ENCODE data around the gene CGNL1.

CGNL1 gene

DNA sequence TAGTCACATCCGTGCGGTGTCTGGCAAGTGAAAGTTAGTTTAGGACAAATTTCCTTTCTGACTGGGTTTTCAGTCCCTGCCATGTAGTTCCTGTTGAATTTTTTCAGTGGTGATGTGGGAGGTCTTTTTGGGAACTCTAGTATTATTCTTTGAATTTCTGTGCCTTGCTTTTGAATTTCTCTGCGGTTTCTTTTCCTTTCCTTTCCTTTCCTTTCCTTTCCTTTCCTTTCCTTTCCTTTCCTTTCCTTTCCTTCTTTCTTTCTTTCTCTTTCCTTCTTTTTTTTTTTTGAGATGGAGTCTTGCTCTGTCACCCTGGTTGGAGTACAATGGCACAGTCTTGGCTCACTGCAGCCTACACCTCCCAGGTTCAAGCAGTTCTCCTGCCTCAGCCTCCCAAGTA, 88.2 kb downstream of the CGNL1 start:
- no peak for TF ChIP-seq CEBPB (IDR thresholded peaks at IDR 0.05)
- TF ChIP-seq NFIC (IDR thresholded peaks at IDR 0.05) = no peak
- TF ChIP-seq, protein P1, sequence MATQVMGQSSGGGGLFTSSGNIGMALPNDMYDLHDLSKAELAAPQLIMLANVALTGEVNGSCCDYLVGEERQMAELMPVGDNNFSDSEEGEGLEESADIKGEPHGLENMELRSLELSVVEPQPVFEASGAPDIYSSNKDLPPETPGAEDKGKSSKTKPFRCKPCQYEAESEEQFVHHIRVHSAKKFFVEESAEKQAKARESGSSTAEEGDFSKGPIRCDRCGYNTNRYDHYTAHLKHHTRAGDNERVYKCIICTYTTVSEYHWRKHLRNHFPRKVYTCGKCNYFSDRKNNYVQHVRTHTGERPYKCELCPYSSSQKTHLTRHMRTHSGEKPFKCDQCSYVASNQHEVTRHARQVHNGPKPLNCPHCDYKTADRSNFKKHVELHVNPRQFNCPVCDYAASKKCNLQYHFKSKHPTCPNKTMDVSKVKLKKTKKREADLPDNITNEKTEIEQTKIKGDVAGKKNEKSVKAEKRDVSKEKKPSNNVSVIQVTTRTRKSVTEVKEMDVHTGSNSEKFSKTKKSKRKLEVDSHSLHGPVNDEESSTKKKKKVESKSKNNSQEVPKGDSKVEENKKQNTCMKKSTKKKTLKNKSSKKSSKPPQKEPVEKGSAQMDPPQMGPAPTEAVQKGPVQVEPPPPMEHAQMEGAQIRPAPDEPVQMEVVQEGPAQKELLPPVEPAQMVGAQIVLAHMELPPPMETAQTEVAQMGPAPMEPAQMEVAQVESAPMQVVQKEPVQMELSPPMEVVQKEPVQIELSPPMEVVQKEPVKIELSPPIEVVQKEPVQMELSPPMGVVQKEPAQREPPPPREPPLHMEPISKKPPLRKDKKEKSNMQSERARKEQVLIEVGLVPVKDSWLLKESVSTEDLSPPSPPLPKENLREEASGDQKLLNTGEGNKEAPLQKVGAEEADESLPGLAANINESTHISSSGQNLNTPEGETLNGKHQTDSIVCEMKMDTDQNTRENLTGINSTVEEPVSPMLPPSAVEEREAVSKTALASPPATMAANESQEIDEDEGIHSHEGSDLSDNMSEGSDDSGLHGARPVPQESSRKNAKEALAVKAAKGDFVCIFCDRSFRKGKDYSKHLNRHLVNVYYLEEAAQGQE (IDR thresholded peaks at IDR 0.05; ENCODE audit: low read depth) = no peak
- no peak for TF ChIP-seq TEAD4 (IDR thresholded peaks at IDR 0.05)
- no peak for TF ChIP-seq ZBTB7A (IDR thresholded peaks at IDR 0.05; ENCODE audit: low read depth)
- TF ChIP-seq, protein P2, sequence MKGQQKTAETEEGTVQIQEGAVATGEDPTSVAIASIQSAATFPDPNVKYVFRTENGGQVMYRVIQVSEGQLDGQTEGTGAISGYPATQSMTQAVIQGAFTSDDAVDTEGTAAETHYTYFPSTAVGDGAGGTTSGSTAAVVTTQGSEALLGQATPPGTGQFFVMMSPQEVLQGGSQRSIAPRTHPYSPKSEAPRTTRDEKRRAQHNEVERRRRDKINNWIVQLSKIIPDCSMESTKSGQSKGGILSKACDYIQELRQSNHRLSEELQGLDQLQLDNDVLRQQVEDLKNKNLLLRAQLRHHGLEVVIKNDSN (IDR thresholded peaks at IDR 0.05) = no peak
- TF ChIP-seq EP300 (IDR thresholded peaks at IDR 0.05; ENCODE audit: borderline replicate concordance) = no peak
- TF ChIP-seq TCF12 (IDR thresholded peaks at IDR 0.05; ENCODE audit: low read depth) = no peak
- no peak for TF ChIP-seq CREB1 (IDR thresholded peaks at IDR 0.05; ENCODE audit: low read depth)
- TF ChIP-seq, protein P3, sequence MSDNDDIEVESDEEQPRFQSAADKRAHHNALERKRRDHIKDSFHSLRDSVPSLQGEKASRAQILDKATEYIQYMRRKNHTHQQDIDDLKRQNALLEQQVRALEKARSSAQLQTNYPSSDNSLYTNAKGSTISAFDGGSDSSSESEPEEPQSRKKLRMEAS (IDR thresholded peaks at IDR 0.05) = no peak
- TF ChIP-seq TAF1 (IDR thresholded peaks at IDR 0.05; ENCODE audit: low read depth) = no peak
- no peak for TF ChIP-seq EGR1 (IDR thresholded peaks at IDR 0.05)
- no peak for TF ChIP-seq YY1 (IDR thresholded peaks at IDR 0.05; ENCODE audit: low read depth)
- TF ChIP-seq FOXM1 (IDR thresholded peaks at IDR 0.05; ENCODE audit: borderline replicate concordance, low read depth) = no peak
- TF ChIP-seq RAD21 (IDR thresholded peaks at IDR 0.05; ENCODE audit: low read depth) = no peak

DNA sequence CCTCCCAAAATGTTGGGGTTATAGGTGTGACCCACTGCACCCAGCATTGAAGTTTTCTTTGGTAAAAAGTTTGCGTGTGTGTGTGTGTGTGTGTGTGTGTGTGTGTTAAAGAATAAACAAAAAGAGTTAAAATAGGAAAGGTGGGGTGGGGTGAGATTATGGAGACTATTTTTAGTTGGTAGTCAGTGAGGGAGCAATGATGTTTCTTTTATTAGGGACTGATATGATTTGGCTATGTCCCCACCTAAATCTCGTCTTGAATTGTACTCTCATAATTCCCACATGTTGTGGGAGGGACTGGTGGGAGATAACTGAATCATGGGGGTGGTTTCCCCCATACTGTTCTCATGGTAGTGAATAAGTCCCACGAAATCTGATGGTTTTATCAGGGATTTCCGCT, 92.2 kb downstream of the CGNL1 start:
- no peak for TF ChIP-seq RAD21 (IDR thresholded peaks at IDR 0.05; ENCODE audit: low read depth)
- TF ChIP-seq CREB1 (IDR thresholded peaks at IDR 0.05; ENCODE audit: low read depth) = no peak
- TF ChIP-seq YY1 (IDR thresholded peaks at IDR 0.05; ENCODE audit: low read depth) = no peak
- TF ChIP-seq, protein P1 (IDR thresholded peaks at IDR 0.05; ENCODE audit: low read depth) = no peak
- no peak for TF ChIP-seq EGR1 (IDR thresholded peaks at IDR 0.05)
- no peak for TF ChIP-seq TEAD4 (IDR thresholded peaks at IDR 0.05)
- TF ChIP-seq TCF12 (IDR thresholded peaks at IDR 0.05; ENCODE audit: low read depth) = no peak

DNA sequence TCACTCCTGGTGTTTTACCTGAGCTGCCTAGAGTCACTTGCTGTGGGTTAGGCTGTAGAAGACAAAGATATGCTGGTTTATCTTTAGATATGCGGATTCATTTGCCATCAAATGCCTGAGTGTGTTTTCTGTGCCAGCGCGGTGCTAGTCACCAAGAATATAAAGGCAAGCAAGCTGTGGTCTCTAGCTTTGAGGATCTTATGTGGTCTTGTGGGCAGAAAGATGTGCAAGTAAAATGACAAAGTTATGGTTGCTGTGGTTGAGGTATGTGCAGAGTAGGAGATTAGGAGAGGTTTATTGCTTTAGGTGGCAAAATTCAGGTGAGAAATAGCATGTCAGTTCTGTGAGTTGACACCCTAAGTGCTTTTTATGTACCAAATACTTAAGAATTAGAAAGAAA, 94.2 kb downstream of the CGNL1 start:
- TF ChIP-seq YY1 (IDR thresholded peaks at IDR 0.05; ENCODE audit: low read depth) = no peak
- TF ChIP-seq CEBPB (IDR thresholded peaks at IDR 0.05) = no peak
- TF ChIP-seq, protein P1 (IDR thresholded peaks at IDR 0.05; ENCODE audit: low read depth) = no peak
- TF ChIP-seq, protein P3 (IDR thresholded peaks at IDR 0.05) = no peak
- no peak for TF ChIP-seq ZBTB7A (IDR thresholded peaks at IDR 0.05; ENCODE audit: low read depth)
- no peak for TF ChIP-seq EGR1 (IDR thresholded peaks at IDR 0.05)
- no peak for TF ChIP-seq TAF1 (IDR thresholded peaks at IDR 0.05; ENCODE audit: low read depth)
- TF ChIP-seq TCF12 (IDR thresholded peaks at IDR 0.05; ENCODE audit: low read depth) = no peak
- no peak for TF ChIP-seq FOXM1 (IDR thresholded peaks at IDR 0.05; ENCODE audit: borderline replicate concordance, low read depth)
- TF ChIP-seq, protein P2 (IDR thresholded peaks at IDR 0.05) = no peak
- TF ChIP-seq RAD21 (IDR thresholded peaks at IDR 0.05; ENCODE audit: low read depth) = no peak
- no peak for TF ChIP-seq TEAD4 (IDR thresholded peaks at IDR 0.05)
- TF ChIP-seq CREB1 (IDR thresholded peaks at IDR 0.05; ENCODE audit: low read depth) = no peak
- TF ChIP-seq NFIC (IDR thresholded peaks at IDR 0.05) = no peak
- TF ChIP-seq EP300 (IDR thresholded peaks at IDR 0.05; ENCODE audit: borderline replicate concordance) = no peak

DNA sequence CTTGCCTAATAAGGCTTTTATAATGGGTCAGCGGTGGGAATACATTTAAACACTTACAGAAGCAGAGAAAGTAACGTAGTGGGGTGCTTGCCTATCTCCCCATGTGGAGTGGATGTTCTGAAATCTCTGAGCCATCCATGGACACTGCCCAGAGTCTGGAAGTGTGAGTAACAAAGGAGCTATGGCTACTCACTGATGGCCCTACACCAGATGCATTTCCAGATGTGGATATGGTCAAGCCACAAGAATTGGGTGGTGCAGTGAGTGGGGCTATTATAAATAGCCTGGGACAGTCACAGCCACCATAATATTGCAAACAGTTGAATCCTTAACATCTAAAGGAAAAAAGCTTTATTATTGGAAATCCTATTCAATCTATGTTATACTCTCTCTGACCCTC, 96.6 kb downstream of the CGNL1 start:
- TF ChIP-seq TCF12 (IDR thresholded peaks at IDR 0.05; ENCODE audit: low read depth) (no peak), NFIC (IDR thresholded peaks at IDR 0.05) (no peak), RAD21 (IDR thresholded peaks at IDR 0.05; ENCODE audit: low read depth) (no peak), TEAD4 (IDR thresholded peaks at IDR 0.05) (no peak), EGR1 (IDR thresholded peaks at IDR 0.05) (no peak), CREB1 (IDR thresholded peaks at IDR 0.05; ENCODE audit: low read depth) (no peak), YY1 (IDR thresholded peaks at IDR 0.05; ENCODE audit: low read depth) (no peak)
- TF ChIP-seq, protein P3 (IDR thresholded peaks at IDR 0.05) = no peak
- TF ChIP-seq, protein P1 (IDR thresholded peaks at IDR 0.05; ENCODE audit: low read depth) = no peak
